ENCODE data around the gene LEF1.
A peak's percentile ranks its signal among the peaks of the same experiment; 100 is the strongest.
"Not testable (repeated sequence)": the region's sequence is repeated elsewhere in the genome, so short reads cannot be mapped to it uniquely, and the experiment has no call there.

The LEF1 gene

GRCh38 chr4:108034565-108034964 lies 134.2 kb downstream of the LEF1 start:
- DNase-seq (ENCODE audit: low read depth, low spot score), result no peak

GRCh38 chr4:108033348-108033747 lies 135.4 kb downstream of the LEF1 start:
- no peak for DNase-seq (ENCODE audit: low read depth, low spot score)

GRCh38 chr4:108031427-108032083 lies 137.2 kb downstream of the LEF1 start:
- DNase-seq (ENCODE audit: low read depth, low spot score), result no peak

- peak; percentile 29 for DNase-seq (ENCODE audit: low read depth, low spot score)
Measured at GRCh38 chr4:108030332-108030731, 138.4 kb downstream of the LEF1 start.

- no peak for DNase-seq (ENCODE audit: low read depth, low spot score)
Measured at GRCh38 chr4:108029731-108030130, 139.0 kb downstream of the LEF1 start.

GRCh38 chr4:108029016-108029720 lies 139.6 kb downstream of the LEF1 start:
- no peak for DNase-seq (ENCODE audit: low read depth, low spot score)

- DNase-seq (ENCODE audit: low read depth, low spot score), result no peak
Measured at GRCh38 chr4:108024878-108025165, 143.9 kb downstream of the LEF1 start.

GRCh38 chr4:108024085-108024877 lies 144.5 kb downstream of the LEF1 start:
- no peak for DNase-seq (ENCODE audit: low read depth, low spot score)

GRCh38 chr4:108018884-108019187 lies 149.9 kb downstream of the LEF1 start:
- DNase-seq (ENCODE audit: low read depth, low spot score), result no peak

- peak; percentile 59 for DNase-seq (ENCODE audit: low read depth, low spot score)
Measured at GRCh38 chr4:108018040-108018883, 150.5 kb downstream of the LEF1 start.

GRCh38 chr4:108013955-108014354 lies 154.8 kb downstream of the LEF1 start:
- DNase-seq (ENCODE audit: low read depth, low spot score), result no peak

- no peak for DNase-seq (ENCODE audit: low read depth, low spot score)
Measured at GRCh38 chr4:108013327-108013726, 155.4 kb downstream of the LEF1 start.

- not testable (repeated sequence) for DNase-seq (ENCODE audit: low read depth, low spot score)
Measured at GRCh38 chr4:108012382-108012781, 156.3 kb downstream of the LEF1 start.

GRCh38 chr4:108010167-108010566 lies 158.6 kb downstream of the LEF1 start:
- no peak for DNase-seq (ENCODE audit: low read depth, low spot score)

GRCh38 chr4:108008721-108009120 lies 160.0 kb downstream of the LEF1 start:
- DNase-seq (ENCODE audit: low read depth, low spot score), result no peak

GRCh38 chr4:108007984-108008383 lies 160.7 kb downstream of the LEF1 start:
- no peak for DNase-seq (ENCODE audit: low read depth, low spot score)

- no peak for DNase-seq (ENCODE audit: low read depth, low spot score)
Measured at GRCh38 chr4:108006361-108006760, 162.4 kb downstream of the LEF1 start.

- no peak for DNase-seq (ENCODE audit: low read depth, low spot score)
Measured at GRCh38 chr4:108005807-108006206, 162.9 kb downstream of the LEF1 start.

GRCh38 chr4:108004646-108005045 lies 164.1 kb downstream of the LEF1 start:
- DNase-seq (ENCODE audit: low read depth, low spot score), result no peak

GRCh38 chr4:108003982-108004515 lies 164.7 kb downstream of the LEF1 start:
- no peak for DNase-seq (ENCODE audit: low read depth, low spot score)

GRCh38 chr4:108001540-108002135 lies 167.1 kb downstream of the LEF1 start:
- no peak for DNase-seq (ENCODE audit: low read depth, low spot score)

Measured in smooth muscle cell of the brain vasculature (primary cell).